ENCODE results near the gene PROCA1.
"Not testable (repeated sequence)": the region's sequence is repeated elsewhere in the genome, so short reads cannot be mapped to it uniquely, and the experiment has no call there.

Gene PROCA1

DNA sequence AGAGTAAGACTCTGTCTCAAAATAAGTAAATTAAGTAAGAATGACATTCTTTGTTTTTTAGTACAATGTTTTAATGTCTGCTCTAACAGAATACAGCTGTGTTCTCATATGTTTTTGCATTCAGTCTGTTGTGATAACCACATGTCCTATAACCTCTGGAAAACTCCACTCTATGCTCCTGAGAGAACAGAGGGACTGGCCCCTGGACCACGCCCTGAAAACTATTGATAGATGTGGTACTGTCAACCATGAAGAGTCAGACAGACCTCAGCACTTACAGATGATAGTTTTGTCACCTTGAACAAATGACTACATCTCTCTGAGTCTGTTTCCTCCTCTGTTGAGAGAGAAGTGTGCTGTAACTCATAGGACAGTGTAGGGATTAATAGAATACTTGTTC is 41.8 kb downstream of the PROCA1 start:
- TF ChIP-seq, protein P1, sequence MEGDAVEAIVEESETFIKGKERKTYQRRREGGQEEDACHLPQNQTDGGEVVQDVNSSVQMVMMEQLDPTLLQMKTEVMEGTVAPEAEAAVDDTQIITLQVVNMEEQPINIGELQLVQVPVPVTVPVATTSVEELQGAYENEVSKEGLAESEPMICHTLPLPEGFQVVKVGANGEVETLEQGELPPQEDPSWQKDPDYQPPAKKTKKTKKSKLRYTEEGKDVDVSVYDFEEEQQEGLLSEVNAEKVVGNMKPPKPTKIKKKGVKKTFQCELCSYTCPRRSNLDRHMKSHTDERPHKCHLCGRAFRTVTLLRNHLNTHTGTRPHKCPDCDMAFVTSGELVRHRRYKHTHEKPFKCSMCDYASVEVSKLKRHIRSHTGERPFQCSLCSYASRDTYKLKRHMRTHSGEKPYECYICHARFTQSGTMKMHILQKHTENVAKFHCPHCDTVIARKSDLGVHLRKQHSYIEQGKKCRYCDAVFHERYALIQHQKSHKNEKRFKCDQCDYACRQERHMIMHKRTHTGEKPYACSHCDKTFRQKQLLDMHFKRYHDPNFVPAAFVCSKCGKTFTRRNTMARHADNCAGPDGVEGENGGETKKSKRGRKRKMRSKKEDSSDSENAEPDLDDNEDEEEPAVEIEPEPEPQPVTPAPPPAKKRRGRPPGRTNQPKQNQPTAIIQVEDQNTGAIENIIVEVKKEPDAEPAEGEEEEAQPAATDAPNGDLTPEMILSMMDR (IDR thresholded peaks at IDR 0.05) = no peak
- no peak overlapping the region for H3K27ac Mint-ChIP-seq

GRCh38 chr17:28667870-28668269 is 43.8 kb downstream of the PROCA1 start:
- no peaks in the 10 kb centered on the region for H3K9me3 Mint-ChIP-seq
- no peak overlapping the region for H3K4me3 Mint-ChIP-seq
- H3K4me1 Mint-ChIP-seq = peaks cover 39% of the 10 kb centered on the region
- H3K36me3 Mint-ChIP-seq (ENCODE audit: low read depth) = peaks cover 47% of the 10 kb centered on the region
- H3K27me3 Mint-ChIP-seq (ENCODE audit: low read depth, poor library complexity) = no peaks in the 10 kb centered on the region
- no peak for DNase-seq
- H3K27ac Mint-ChIP-seq = peak overlapping the region; percentile 6
- TF ChIP-seq, protein P1 (IDR thresholded peaks at IDR 0.05) = no peak

More for the DNA sequence above, 41.8 kb downstream of the PROCA1 start:
- Mint-ChIP-seq H3K9me3 (no peaks in the 10 kb centered on the region), H3K4me1 (peaks cover 19% of the 10 kb centered on the region), H3K4me3 (no peak overlapping the region), H3K27me3 (ENCODE audit: low read depth, poor library complexity) (peaks cover 2% of the 10 kb centered on the region), H3K36me3 (ENCODE audit: low read depth) (peaks cover 62% of the 10 kb centered on the region)
- no peak for DNase-seq

- Mint-ChIP-seq H3K27ac (peak overlapping the region; percentile 51), H3K4me3 (no peak overlapping the region)
- TF ChIP-seq, protein P1 (IDR thresholded peaks at IDR 0.05) = no peak
These were observed 45.7 kb downstream of the PROCA1 start for GRCh38 chr17:28665994-28666393.

GRCh38 chr17:28663723-28664122 is 48.0 kb downstream of the PROCA1 start:
- DNase-seq = no peak
- peaks cover 29% of the 10 kb centered on the region for H3K9me3 Mint-ChIP-seq
- H3K36me3 Mint-ChIP-seq (ENCODE audit: low read depth) = peaks cover 61% of the 10 kb centered on the region
- peak overlapping the region; percentile 14 for H3K27ac Mint-ChIP-seq
- no peaks in the 10 kb centered on the region for H3K27me3 Mint-ChIP-seq (ENCODE audit: low read depth, poor library complexity)
- TF ChIP-seq, protein P1 (IDR thresholded peaks at IDR 0.05) = no peak
- peak overlapping the region; percentile 99 for H3K4me3 Mint-ChIP-seq
- H3K4me1 Mint-ChIP-seq = peaks cover 62% of the 10 kb centered on the region

More at GRCh38 chr17:28665994-28666393, 45.7 kb downstream of the PROCA1 start:
- Mint-ChIP-seq H3K9me3 (peaks cover 11% of the 10 kb centered on the region), H3K27me3 (ENCODE audit: low read depth, poor library complexity) (no peaks in the 10 kb centered on the region), H3K36me3 (ENCODE audit: low read depth) (peaks cover 52% of the 10 kb centered on the region), H3K4me1 (peaks cover 53% of the 10 kb centered on the region)
- no peak for DNase-seq

DNA sequence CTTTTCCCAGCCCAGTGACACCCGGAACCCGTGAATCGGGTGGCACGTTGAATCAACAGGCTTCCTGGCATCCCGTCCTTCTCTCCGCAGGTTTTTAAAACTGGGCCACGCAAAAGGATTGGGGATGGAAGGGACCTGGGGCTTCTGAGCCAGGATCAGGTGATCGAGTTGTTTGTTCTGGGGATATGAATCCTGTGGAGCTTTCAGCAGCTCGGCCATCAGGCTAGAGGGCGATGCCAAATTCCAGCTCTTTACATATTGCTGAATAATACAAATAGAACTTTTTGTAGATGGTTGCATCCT is 49.2 kb downstream of the PROCA1 start:
- Mint-ChIP-seq H3K4me3 (peak overlapping the region; percentile 99), H3K9me3 (peaks cover 40% of the 10 kb centered on the region), H3K36me3 (ENCODE audit: low read depth) (peaks cover 62% of the 10 kb centered on the region), H3K4me1 (peaks cover 52% of the 10 kb centered on the region), H3K27me3 (ENCODE audit: low read depth, poor library complexity) (no peaks in the 10 kb centered on the region), H3K27ac (peak overlapping the region; percentile 100)
- TF ChIP-seq, protein P1 (IDR thresholded peaks at IDR 0.05) = no peak
- DNase-seq = no peak

DNA sequence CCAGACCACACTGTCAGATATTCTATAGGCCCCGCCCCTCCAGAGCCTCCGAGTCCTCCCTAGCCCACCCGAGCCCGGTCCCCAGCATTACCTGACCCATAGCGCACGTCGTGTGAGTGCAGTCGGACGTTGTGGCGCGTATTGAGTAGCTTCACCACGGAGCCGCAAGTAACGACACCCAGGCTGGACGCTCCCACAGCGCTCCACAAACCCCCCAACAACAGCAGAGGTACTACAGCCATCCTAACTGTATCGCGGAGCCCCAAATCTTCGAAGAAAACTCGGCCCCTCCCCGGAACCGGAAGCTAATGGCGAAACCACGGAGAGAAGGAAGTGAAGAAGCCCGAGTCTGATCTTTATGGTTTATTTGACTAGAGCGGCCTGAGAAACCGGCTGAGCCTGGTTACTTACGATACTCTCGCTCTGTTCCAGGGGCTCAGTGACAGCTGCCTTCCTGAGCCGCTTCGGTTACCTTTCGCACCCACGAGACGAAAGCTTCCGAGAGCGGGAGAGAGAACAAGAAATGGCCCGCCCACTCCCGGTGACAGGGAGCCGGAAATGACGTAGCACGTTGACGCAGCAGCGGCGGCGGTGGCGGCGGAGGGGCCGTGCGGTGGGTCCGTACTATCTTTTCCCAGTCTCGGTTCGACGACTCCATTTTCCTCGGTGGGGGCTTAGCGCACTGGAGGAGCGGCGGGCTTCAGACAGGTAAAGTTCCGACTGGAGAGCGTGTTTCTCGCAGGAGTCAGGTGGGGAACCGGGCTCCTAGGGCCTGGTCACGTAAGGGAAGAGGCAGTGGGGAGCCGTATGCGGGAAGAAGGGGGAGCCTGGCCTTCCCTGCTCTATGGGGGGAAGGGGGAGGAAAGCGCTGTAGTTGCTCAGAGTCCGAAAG is 49.8 kb downstream of the PROCA1 start, which contains the start of the genes SDF2 and SUPT6H:
SDF2 (minus strand) TSS at position 272 of the 892 bp plus-strand sequence; CDS start at position 242, 30 bp downstream.
SUPT6H (plus strand) TSS at position 571 of the 892 bp plus-strand sequence. CDS start 11,197 bp downstream, outside the sequence.
- H3K27ac Mint-ChIP-seq = peak within 1 kb of the TSS; percentile 100
- H3K9me3 Mint-ChIP-seq = peaks cover 40% of the 10 kb centered on the region
- DNase-seq = peak; percentile 96
- H3K4me3 Mint-ChIP-seq = peak within 1 kb of the TSS; percentile 99
- H3K4me1 Mint-ChIP-seq = peaks cover 50% of the 10 kb centered on the region
- TF ChIP-seq, protein P1 (IDR thresholded peaks at IDR 0.05) = no peak
- peaks cover 65% of the 10 kb centered on the region for H3K36me3 Mint-ChIP-seq (ENCODE audit: low read depth)
- no peaks in the 10 kb centered on the region for H3K27me3 Mint-ChIP-seq (ENCODE audit: low read depth, poor library complexity)

- Mint-ChIP-seq H3K4me1 (peaks cover 38% of the 10 kb centered on the region), H3K9me3 (peaks cover 40% of the 10 kb centered on the region), H3K36me3 (ENCODE audit: low read depth) (peaks cover 63% of the 10 kb centered on the region)
- not testable (repeated sequence) for H3K27me3 Mint-ChIP-seq (ENCODE audit: low read depth, poor library complexity); DNase-seq; H3K27ac Mint-ChIP-seq; H3K4me3 Mint-ChIP-seq
These were observed 52.2 kb downstream of the PROCA1 start for GRCh38 chr17:28659497-28659881.

DNA sequence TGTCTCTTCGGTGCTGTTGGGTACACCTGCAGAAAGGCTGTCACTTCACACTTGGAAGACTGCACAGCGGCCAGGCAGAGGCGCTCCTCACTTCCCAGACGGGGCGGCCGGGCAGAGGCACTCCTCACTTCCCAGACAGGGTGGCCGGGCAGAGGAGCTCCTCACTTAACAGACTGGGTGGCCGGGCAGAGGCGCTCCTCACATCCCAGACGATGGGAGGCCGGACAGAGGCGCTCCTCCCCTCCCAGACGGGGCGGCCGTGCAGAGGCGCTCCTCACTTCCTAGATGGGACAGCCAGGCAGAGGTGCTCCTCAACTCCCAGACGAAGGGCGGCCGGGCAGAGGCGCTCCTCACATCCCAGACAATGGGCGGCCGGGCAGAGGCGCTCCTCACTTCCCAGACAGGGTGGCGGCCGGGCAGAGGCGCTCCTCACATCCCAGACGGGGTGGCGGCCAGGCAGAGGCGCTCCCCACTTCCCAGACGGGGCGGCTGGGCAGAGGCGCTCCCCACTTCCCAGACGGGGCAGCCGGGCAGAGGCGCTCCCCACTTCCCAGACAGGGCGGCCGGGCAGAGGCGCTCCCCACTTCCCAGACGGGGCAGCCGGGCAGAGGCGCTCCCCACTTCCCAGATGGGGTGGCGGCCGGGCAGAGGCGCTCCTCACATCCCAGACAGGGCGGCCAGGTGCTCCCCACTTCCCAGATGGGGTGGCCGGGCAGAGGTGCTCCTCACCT is 52.8 kb downstream of the PROCA1 start:
- Mint-ChIP-seq H3K36me3 (ENCODE audit: low read depth) (peaks cover 63% of the 10 kb centered on the region), H3K4me1 (peaks cover 33% of the 10 kb centered on the region), H3K9me3 (peaks cover 40% of the 10 kb centered on the region)
- not testable (repeated sequence) for H3K4me3 Mint-ChIP-seq; DNase-seq; H3K27me3 Mint-ChIP-seq (ENCODE audit: low read depth, poor library complexity); H3K27ac Mint-ChIP-seq

All from nephron progenitor cell (in vitro differentiated cells).